ENCODE results near the gene SLC7A6.
A peak's percentile ranks its signal among the peaks of the same experiment; 100 is the strongest.

The SLC7A6 gene

GRCh38 chr16:68219725-68220351 is 44.5 kb upstream of the SLC7A6 start:
- no peak for TF ChIP-seq CSRNP3 (CRISPR knock-in tag; IDR thresholded peaks at IDR 0.05)
- no peak for TF ChIP-seq CSDC2 (CRISPR knock-in tag; IDR thresholded peaks at IDR 0.05)
- TF ChIP-seq RARB (CRISPR knock-in tag; IDR thresholded peaks at IDR 0.05), result no peak
- TF ChIP-seq TOX (CRISPR knock-in tag; IDR thresholded peaks at IDR 0.05; ENCODE audit: borderline replicate concordance), result no peak
- TF ChIP-seq SNAI2 (CRISPR knock-in tag; IDR thresholded peaks at IDR 0.05), result no peak
- TF ChIP-seq GLIS3 (CRISPR knock-in tag; IDR thresholded peaks at IDR 0.05), result no peak
- TF ChIP-seq ZNF70 (CRISPR knock-in tag; IDR thresholded peaks at IDR 0.05), result no peak
- TF ChIP-seq BACH2 (CRISPR knock-in tag; IDR thresholded peaks at IDR 0.05; ENCODE audit: borderline replicate concordance), result no peak
- no peak for TF ChIP-seq CREB5 (CRISPR knock-in tag; IDR thresholded peaks at IDR 0.05; ENCODE audit: low read depth)
- TF ChIP-seq ZNF8 (CRISPR knock-in tag; IDR thresholded peaks at IDR 0.05), result no peak
- no peak for TF ChIP-seq ZC3H10 (CRISPR knock-in tag; IDR thresholded peaks at IDR 0.05)
- TF ChIP-seq OSR1 (CRISPR knock-in tag; IDR thresholded peaks at IDR 0.05), result no peak
- TF ChIP-seq TCF4 (CRISPR knock-in tag; IDR thresholded peaks at IDR 0.05; ENCODE audit: borderline replicate concordance), result no peak
- no peak for TF ChIP-seq ZNF565 (CRISPR knock-in tag; conservative IDR thresholded peaks at IDR 0.05; ENCODE audit: low read depth)
- ATAC-seq, result no peak

GRCh38 chr16:68223072-68223471 is 41.3 kb upstream of the SLC7A6 start:
- ATAC-seq, result peak; percentile 50; the same call in 2 of the 3 replicates
- no peak for TF ChIP-seq GLIS3 (CRISPR knock-in tag; IDR thresholded peaks at IDR 0.05)
- TF ChIP-seq OSR1 (CRISPR knock-in tag; IDR thresholded peaks at IDR 0.05), result no peak
- no peak for TF ChIP-seq PPARA (CRISPR knock-in tag; IDR thresholded peaks at IDR 0.05; ENCODE audit: borderline replicate concordance)
- TF ChIP-seq BACH2 (CRISPR knock-in tag; IDR thresholded peaks at IDR 0.05; ENCODE audit: borderline replicate concordance), result no peak
- TF ChIP-seq ZC3H10 (CRISPR knock-in tag; IDR thresholded peaks at IDR 0.05), result no peak
- no peak for TF ChIP-seq ESRRG (CRISPR knock-in tag; IDR thresholded peaks at IDR 0.05)
- TF ChIP-seq SNAI2 (CRISPR knock-in tag; IDR thresholded peaks at IDR 0.05), result no peak
- no peak for TF ChIP-seq ZNF8 (CRISPR knock-in tag; IDR thresholded peaks at IDR 0.05)
- TF ChIP-seq CREB5 (CRISPR knock-in tag; IDR thresholded peaks at IDR 0.05; ENCODE audit: low read depth), result no peak
- no peak for TF ChIP-seq TCF4 (CRISPR knock-in tag; IDR thresholded peaks at IDR 0.05; ENCODE audit: borderline replicate concordance)
- TF ChIP-seq ISL1 (CRISPR knock-in tag; IDR thresholded peaks at IDR 0.05), result no peak
- TF ChIP-seq CSRNP3 (CRISPR knock-in tag; IDR thresholded peaks at IDR 0.05), result no peak
- TF ChIP-seq ZFP3 (CRISPR knock-in tag; IDR thresholded peaks at IDR 0.05), result no peak
- no peak for TF ChIP-seq PATZ1 (CRISPR knock-in tag; IDR thresholded peaks at IDR 0.05; ENCODE audit: borderline replicate concordance)
- TF ChIP-seq ZNF565 (CRISPR knock-in tag; conservative IDR thresholded peaks at IDR 0.05; ENCODE audit: low read depth), result no peak
- TF ChIP-seq CSDC2 (CRISPR knock-in tag; IDR thresholded peaks at IDR 0.05), result no peak
- no peak for TF ChIP-seq POU6F1 (CRISPR knock-in tag; IDR thresholded peaks at IDR 0.05; ENCODE audit: borderline replicate concordance, low read depth)

Data from SK-N-SH treated with all-trans-retinoic acid at 6 μM for 48 hours (cell line).